A549 (cell line): ENCODE data around the gene SGCE.

ENCODE experiments used
- ESRRA ChIP-seq: fragments of 150-350 bp; IDR thresholded peaks from 2 replicates; pipeline ENCODE4 v1.6.1; 2014; ENCODE audit warnings: mild to moderate bottlenecking, low read length, borderline replicate concordance
- JUN ChIP-seq, 2 experiments: fragments of >200 bp; sonication (Bioruptor Twin); formaldehyde crosslinking; IDR thresholded peaks; 2 replicates in 1 of 2; 3 replicates in 1 of 2; pipeline ENCODE4 v1.6.1; 2016 to 2017
- RARB ChIP-seq: fragments of 250-450 bp; sonication (Bioruptor Pico); IDR thresholded peaks from 2 replicates; pipeline ENCODE4 v1.8.0; 2021; ENCODE audit warnings: mild to moderate bottlenecking, moderate library complexity

DNA sequence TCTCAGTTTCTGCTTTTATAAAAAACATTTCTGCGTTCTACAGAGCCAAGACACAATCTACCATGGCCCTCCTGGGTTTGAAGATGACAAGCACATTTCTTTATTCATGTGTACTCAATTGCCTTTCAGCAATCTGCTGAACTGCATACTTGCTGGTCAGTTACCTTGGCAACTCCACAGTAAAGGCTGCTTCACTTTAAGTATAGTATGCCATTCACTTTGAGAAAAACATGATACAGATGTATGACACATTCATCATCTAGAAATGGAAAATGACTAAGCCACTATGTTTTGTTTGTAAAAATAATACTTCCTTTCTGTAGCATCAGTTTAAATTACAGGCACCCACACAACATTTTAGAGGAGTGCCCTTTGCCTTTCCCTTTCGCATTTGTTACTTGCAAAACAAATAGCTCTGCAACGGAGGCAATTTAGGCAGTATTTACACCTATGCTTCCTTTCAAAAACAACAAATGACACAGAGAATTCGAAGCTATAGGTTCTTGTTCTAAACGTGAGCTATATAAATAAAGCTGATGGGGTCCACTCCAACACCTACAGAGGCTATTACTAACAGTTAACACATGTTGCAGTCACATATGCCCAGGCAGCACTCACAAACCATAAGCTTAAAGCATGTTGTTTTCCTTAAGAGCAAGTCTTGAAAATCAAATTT, 23.5 kb downstream of the SGCE start:
- TF ChIP-seq JUN (IDR thresholded peaks at IDR 0.05) = no peak
- TF ChIP-seq ESRRA = no peak
- TF ChIP-seq RARB (CRISPR knock-in tag) = no peak
